Vagina (tissue), 2 donors: ENCODE measurements around the gene CLCF1.
"Not testable (repeated sequence)": the region's sequence is repeated elsewhere in the genome, so short reads cannot be mapped to it uniquely, and the experiment has no call there.

Experiments used
- CTCF ChIP-seq, 3 experiments: fragments of 450-650 bp in 2 of 3; fragments of 200-600 bp in 1 of 3; sonication (generic) in 1 of 3; IDR thresholded peaks; one replicate each; pipeline ENCODE4 v1.5.1; 2017 to 2019; ENCODE audit warnings: antibody characterized with exemption in 3 of 3, mild to moderate bottlenecking in 2 of 3, moderate library complexity in 2 of 3
- POLR2A ChIP-seq, 2 donors: fragments of 450-650 bp; IDR thresholded peaks; one replicate each; pipeline ENCODE4 v1.6.1; 2017; ENCODE audit warnings: antibody characterized with exemption in 2 of 2, mild to moderate bottlenecking in 2 of 2, moderate library complexity in 2 of 2
- POLR2AphosphoS5 ChIP-seq, 2 donors: sonication (generic); formaldehyde crosslinking; IDR thresholded peaks; one replicate each; pipeline ENCODE4 v1.9.0; 2017; ENCODE audit warnings: antibody characterized with exemption in 2 of 2, mild to moderate bottlenecking in 2 of 2, low read depth in 1 of 2; ENCODE audit not compliant: insufficient read depth in 1 of 2

GRCh38 chr11:67318876-67319275, 54.5 kb downstream of the CLCF1 start:
- not testable (repeated sequence) for TF ChIP-seq CTCF (IDR thresholded peaks at IDR 0.05); POLR2AphosphoS5 (IDR thresholded peaks at IDR 0.05; ENCODE audit: insufficient read depth in 1 of 2, low read depth in 1 of 2); POLR2A (IDR thresholded peaks at IDR 0.05)
